OCI-LY1 (cell line): ENCODE results near the gene ELL2.

Experiments used
- H2AFZ ChIP-seq: fragments of 200-600 bp; sonication (generic), shearing (Covaris generic); 2 replicates; pipeline ENCODE4 v1.6.0; 2014; ENCODE audit warnings: antibody characterized with exemption, mild to moderate bottlenecking, low read length
- H3F3A ChIP-seq: fragments of 200-600 bp; sonication (generic), shearing (Covaris generic); 2 replicates; pipeline ENCODE4 v1.6.0; 2014; ENCODE audit warnings: mild to moderate bottlenecking, antibody characterized with exemption, low read length, moderate library complexity; ENCODE audit not compliant: insufficient read depth
- H3K27ac ChIP-seq: fragments of 200-600 bp; sonication (generic); 2 replicates; pipeline ENCODE4 v1.5.1; 2014; ENCODE audit warnings: low read length, mixed run types, mild to moderate bottlenecking, low read depth; ENCODE audit not compliant: poor library complexity, severe bottlenecking
- H3K27me3 ChIP-seq: fragments of 200-600 bp; sonication (generic); 2 replicates; pipeline ENCODE4 v1.6.0; 2014; ENCODE audit warnings: antibody characterized with exemption, mild to moderate bottlenecking, low read length, moderate library complexity; ENCODE audit not compliant: insufficient read depth
- H3K36me3 ChIP-seq: fragments of 200-600 bp; sonication (generic); 2 replicates; pipeline ENCODE4 v1.6.1; 2014; ENCODE audit warnings: mild to moderate bottlenecking, antibody characterized with exemption, low read length, moderate library complexity, mixed read lengths; ENCODE audit not compliant: insufficient read depth
- H3K4me1 ChIP-seq: fragments of 200-600 bp; sonication (generic); 2 replicates; pipeline ENCODE4 v1.5.1; 2014; ENCODE audit warnings: mild to moderate bottlenecking, low read length, moderate library complexity; ENCODE audit not compliant: insufficient read depth, severe bottlenecking
- H3K4me2 ChIP-seq: fragments of 200-600 bp; sonication (generic), shearing (Covaris generic); 2 replicates; pipeline ENCODE4 v1.6.1; 2014; ENCODE audit warnings: low read length
- H3K4me3 ChIP-seq: fragments of 200-600 bp; sonication (generic); 2 replicates; pipeline ENCODE4 v1.5.1; 2014; ENCODE audit warnings: low read length, low read depth, mild to moderate bottlenecking, mixed read lengths; ENCODE audit not compliant: poor library complexity, severe bottlenecking
- H3K79me2 ChIP-seq: fragments of 200-600 bp; shearing (Covaris generic); 2 replicates; pipeline ENCODE4 v1.6.1; 2016; ENCODE audit warnings: mixed run types, low read length, mixed read lengths; ENCODE audit not compliant: insufficient read depth
- H3K9ac ChIP-seq: fragments of 200-600 bp; sonication (generic), shearing (Covaris generic); 2 replicates; pipeline ENCODE4 v1.6.1; 2014; ENCODE audit warnings: mild to moderate bottlenecking, low read length, mixed read lengths
- H3K9me2 ChIP-seq: fragments of 200-600 bp; sonication (generic), shearing (Covaris generic); 2 replicates; pipeline ENCODE4 v1.6.1; 2014; ENCODE audit warnings: low read depth, mild to moderate bottlenecking, low read length, mixed read lengths
- H3K9me3 ChIP-seq: fragments of 200-600 bp; shearing (Covaris generic); 2 replicates; pipeline ENCODE4 v1.6.1; 2014; ENCODE audit warnings: low read length, mixed read lengths
- H4K20me1 ChIP-seq: fragments of 200-600 bp; sonication (generic), shearing (Covaris generic); 2 replicates; pipeline ENCODE4 v1.6.0; 2016; ENCODE audit warnings: mild to moderate bottlenecking, low read length; ENCODE audit not compliant: insufficient read depth
- EZH2 ChIP-seq: fragments of 200-600 bp; sonication (generic), shearing (Covaris generic); IDR thresholded peaks from 2 replicates; pipeline ENCODE4 v1.8.0; 2017; ENCODE audit warnings: borderline replicate concordance, mixed run types, mild to moderate bottlenecking, antibody characterized with exemption, low read length, moderate library complexity, mixed read lengths
- TF ChIP-seq, protein P1 (sequence below): fragments of 200-600 bp; sonication (generic), shearing (Covaris generic); IDR thresholded peaks from 2 replicates; pipeline ENCODE4 v1.5.1; 2017; ENCODE audit warnings: mild to moderate bottlenecking, antibody characterized with exemption, low read length, moderate library complexity, mixed read lengths

The ELL2 gene

DNA sequence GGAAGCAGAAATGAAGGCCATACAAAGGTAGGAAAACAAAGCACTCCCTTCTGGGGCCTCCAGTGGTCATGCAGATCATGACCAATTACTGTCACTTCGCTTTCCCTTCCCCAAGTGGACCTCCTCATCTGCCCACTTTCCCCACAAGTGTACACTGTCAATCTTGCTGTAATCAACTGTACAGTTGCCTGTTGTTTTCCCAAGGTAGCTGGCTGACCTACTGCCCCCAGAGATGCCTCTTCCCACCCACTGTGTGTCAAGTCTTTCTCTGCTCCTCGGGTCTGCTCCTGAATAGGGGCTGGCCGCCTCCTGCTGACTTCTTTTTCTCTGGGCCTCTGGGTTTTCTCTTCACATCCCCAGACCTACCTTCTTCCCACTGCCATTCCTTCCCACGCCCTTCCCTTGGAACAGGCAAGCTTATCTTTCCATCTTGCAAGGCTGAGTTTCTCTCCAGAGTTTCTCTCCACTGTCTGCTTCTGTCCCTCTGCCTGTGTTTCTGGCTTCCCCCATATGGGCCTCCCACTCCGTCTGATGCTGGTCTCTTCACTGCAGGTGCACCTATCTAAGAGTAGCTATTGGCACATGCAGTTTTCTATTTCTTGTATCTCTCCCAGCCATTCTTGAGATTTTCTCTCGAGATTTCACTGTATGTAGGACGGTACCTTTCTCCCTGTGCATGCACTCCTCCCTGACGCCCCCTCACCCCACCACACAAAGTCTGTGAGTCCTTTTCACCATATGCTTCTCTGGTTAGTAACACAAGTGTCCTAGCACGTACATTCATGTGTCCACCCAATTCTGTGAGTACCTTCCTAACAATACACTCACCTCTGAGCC, 2.4 kb downstream of the ELL2 start:
- Histone ChIP-seq H3K9me3 (no peaks in the 10 kb centered on the region), H4K20me1 (no peaks in the 10 kb centered on the region), H3K79me2 (no peaks in the 10 kb centered on the region), H3K9me2 (no peaks in the 10 kb centered on the region), H3K36me3 (no peaks in the 10 kb centered on the region), H3K4me1 (peaks cover 18% of the 10 kb centered on the region), H3K9ac (no peak overlapping the region), H3K27ac (no peak overlapping the region), H3F3A (no peaks in the 10 kb centered on the region), H3K4me2 (no peak overlapping the region), H3K4me3 (no peak overlapping the region), H2AFZ (no peak overlapping the region), H3K27me3 (0 out of 2 replicates have a peak, but pooled peaks cover 9% of the 10 kb centered on the region)
- TF ChIP-seq, protein P1, sequence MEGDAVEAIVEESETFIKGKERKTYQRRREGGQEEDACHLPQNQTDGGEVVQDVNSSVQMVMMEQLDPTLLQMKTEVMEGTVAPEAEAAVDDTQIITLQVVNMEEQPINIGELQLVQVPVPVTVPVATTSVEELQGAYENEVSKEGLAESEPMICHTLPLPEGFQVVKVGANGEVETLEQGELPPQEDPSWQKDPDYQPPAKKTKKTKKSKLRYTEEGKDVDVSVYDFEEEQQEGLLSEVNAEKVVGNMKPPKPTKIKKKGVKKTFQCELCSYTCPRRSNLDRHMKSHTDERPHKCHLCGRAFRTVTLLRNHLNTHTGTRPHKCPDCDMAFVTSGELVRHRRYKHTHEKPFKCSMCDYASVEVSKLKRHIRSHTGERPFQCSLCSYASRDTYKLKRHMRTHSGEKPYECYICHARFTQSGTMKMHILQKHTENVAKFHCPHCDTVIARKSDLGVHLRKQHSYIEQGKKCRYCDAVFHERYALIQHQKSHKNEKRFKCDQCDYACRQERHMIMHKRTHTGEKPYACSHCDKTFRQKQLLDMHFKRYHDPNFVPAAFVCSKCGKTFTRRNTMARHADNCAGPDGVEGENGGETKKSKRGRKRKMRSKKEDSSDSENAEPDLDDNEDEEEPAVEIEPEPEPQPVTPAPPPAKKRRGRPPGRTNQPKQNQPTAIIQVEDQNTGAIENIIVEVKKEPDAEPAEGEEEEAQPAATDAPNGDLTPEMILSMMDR = no peak
- no peak for TF ChIP-seq EZH2

DNA sequence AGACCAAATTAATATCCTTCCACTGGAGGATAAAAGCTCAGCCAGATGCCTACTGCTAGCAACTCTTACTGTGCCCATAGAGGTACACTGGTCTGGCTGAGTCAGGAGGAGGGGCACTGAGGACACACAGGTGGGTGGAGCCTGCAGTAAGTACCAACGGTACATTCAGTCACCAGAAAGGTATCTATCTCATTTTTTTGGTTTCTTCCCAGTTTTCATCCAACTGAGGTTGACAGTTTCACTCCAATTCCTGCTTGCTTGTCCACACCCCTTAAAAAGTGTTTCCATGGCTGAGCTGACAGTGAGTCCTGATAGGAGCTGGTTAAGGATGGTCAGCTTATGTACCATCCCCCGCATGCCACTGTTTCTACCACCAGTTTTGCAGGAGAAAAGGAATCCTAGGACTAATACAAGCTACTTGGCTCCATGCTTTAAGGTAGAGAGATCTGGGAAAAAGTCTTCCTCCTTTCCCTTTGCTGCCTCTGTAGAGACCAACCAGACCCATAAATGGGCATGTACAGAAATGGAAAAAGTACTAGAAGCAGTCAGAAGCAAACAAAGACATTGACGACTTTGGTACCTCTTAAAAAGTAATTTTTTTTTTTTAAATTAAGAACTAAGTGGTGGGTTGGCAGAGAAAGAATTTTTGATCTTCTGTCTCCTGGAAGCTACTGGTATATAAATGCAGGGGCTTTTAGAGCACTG, 3.2 kb downstream of the ELL2 start:
- Histone ChIP-seq H4K20me1 (no peaks in the 10 kb centered on the region), H3K79me2 (no peaks in the 10 kb centered on the region), H3K27ac (no peak overlapping the region), H3K36me3 (no peaks in the 10 kb centered on the region), H3K27me3 (0 out of 2 replicates have a peak, but pooled peaks cover 9% of the 10 kb centered on the region), H3F3A (no peaks in the 10 kb centered on the region), H3K4me1 (peaks cover 18% of the 10 kb centered on the region), H3K9me3 (no peaks in the 10 kb centered on the region), H2AFZ (no peak overlapping the region), H3K4me3 (no peak overlapping the region), H3K9me2 (no peaks in the 10 kb centered on the region), H3K4me2 (no peak overlapping the region), H3K9ac (no peak overlapping the region)
- TF ChIP-seq EZH2 = no peak
- TF ChIP-seq, protein P1 = no peak

DNA sequence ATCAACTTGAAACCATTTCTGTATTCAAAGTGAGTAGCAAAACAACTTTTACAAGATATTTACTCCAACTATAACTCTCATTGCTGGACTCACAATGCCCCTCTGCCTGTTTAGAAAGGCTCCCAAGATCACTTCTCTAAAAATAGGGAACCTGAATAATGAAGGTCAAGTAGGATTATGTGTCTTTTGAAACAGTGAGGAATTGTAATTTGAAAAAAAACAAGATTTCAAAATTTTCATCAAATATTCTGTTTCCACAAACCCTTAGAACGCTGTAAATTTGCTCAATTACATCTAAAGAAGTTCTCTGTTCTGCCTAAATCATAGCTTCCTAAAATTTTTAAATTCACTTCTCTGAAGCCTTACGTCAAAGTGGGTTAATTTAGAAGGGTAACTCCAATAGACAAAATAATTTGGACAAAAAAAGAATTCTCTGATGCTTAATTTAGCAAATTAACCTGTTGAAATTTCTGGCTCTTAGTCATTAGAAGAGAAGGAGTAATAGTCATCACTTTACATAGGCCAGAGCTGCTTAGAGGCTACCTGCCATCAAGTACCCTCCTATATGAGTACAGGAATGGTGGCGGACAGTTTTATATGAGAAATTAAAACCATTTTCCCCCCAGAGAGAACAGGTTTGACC, 4.0 kb downstream of the ELL2 start:
- no peak overlapping the region for H3K27ac ChIP-seq
- no peak overlapping the region for H3K9ac ChIP-seq
- H3K4me1 ChIP-seq = peaks cover 18% of the 10 kb centered on the region
- H3K9me3 ChIP-seq = no peaks in the 10 kb centered on the region
- no peaks in the 10 kb centered on the region for H3F3A ChIP-seq
- no peak overlapping the region for H2AFZ ChIP-seq
- no peaks in the 10 kb centered on the region for H4K20me1 ChIP-seq
- H3K36me3 ChIP-seq = no peaks in the 10 kb centered on the region
- no peak overlapping the region for H3K4me3 ChIP-seq
- H3K27me3 ChIP-seq = 0 out of 2 replicates have a peak, but pooled peaks cover 9% of the 10 kb centered on the region
- no peak for TF ChIP-seq EZH2
- TF ChIP-seq, protein P1 = no peak
- H3K9me2 ChIP-seq = no peaks in the 10 kb centered on the region
- no peaks in the 10 kb centered on the region for H3K79me2 ChIP-seq
- no peak overlapping the region for H3K4me2 ChIP-seq
